Measurements from ENCODE around the gene PARP4.
"Not testable (repeated sequence)": the region's sequence is repeated elsewhere in the genome, so short reads cannot be mapped to it uniquely, and the experiment has no call there.

GRCh38 chr13:24388743-24389142 is 123.8 kb downstream of the PARP4 start:
- TF ChIP-seq CTCF (IDR thresholded peaks at IDR 0.05; ENCODE audit: insufficient read depth, low read length); REST (IDR thresholded peaks at IDR 0.05; ENCODE audit: insufficient replicate concordance, low read depth); GABPA (IDR thresholded peaks at IDR 0.05; ENCODE audit: low read depth); POLR2AphosphoS5 (IDR thresholded peaks at IDR 0.05; ENCODE audit: low read depth); SPI1 (IDR thresholded peaks at IDR 0.05; ENCODE audit: borderline replicate concordance, low read depth): not testable (repeated sequence)

All from HL-60 (cell line).